GM19043 (cell line): ENCODE measurements around the gene FAM111A.

Experiments
- ATAC-seq: cut with Tn5 transposase; IDR thresholded peaks from one replicate; pipeline ENCODE4 v1.9.1; 2021; ENCODE audit warnings: low read depth; ENCODE audit not compliant: unreplicated experiment

FAM111A gene

DNA sequence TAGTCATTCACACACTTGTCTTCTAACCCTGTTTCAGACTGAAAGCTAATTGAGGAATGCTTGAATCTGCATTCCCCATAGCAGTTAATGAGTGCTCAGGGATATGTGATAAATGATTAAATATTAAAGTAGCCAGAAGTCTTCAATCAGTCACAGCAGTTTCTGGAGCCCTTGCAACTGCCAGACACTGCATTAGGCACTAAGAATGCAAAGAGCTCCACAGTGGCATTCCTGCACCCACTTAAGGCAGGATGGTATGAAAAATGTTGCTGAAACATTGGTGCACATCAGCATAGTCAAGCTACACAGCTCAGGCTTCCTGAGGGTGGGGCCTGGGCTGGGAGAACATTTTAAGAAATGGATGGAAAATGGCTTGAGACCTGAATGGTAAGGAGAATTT lies 35.7 kb downstream of the FAM111A start:
- ATAC-seq = no peak

DNA sequence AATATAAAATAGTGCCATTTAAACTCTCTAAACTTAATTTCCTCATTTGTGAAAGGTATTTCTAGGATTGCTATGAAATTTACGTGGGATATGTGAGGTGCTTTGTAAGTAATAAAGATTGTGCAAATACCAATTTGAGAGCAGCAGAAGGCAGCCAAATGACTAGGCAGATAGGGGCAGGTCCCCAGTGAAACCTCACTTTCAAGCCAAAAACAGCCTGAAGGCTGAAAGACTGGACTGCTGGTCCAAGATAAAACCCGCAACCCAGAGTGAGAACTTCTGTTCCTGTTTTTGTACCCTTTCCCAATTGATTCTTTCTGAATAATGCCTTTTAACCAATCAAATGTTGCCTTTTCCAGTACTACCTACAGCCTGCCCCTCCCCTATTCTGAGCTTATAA lies 36.5 kb downstream of the FAM111A start:
- ATAC-seq = no peak

DNA sequence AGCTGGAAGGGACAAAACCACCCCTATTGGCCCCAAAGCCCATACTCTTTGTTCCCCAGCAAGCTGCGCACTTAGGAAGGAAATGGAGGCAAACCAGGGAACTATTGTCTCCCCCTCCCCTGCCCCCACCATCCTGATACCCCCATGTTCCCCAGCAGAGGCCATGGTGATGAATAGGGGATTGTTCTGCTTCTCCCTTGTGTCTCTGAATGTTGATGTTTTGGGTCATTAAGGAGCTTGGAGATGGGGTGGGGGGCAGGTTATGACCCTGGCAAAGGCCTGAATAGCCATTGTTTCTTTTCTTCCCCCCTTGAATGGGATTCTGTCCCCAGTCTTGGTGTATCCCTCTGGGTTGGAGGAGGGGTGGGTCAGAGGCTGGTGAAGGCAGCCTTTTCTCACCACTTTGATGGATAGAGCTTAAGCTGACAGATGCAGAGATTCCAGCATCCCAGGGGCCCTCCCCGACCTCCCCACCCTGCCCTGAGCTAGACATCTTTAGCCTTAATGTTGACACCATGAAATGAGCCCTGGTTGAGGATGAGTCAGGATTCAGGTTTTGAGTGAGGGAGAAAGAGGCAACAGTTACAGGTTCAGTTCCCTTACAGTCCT lies 37.6 kb downstream of the FAM111A start:
- no peak for ATAC-seq

DNA sequence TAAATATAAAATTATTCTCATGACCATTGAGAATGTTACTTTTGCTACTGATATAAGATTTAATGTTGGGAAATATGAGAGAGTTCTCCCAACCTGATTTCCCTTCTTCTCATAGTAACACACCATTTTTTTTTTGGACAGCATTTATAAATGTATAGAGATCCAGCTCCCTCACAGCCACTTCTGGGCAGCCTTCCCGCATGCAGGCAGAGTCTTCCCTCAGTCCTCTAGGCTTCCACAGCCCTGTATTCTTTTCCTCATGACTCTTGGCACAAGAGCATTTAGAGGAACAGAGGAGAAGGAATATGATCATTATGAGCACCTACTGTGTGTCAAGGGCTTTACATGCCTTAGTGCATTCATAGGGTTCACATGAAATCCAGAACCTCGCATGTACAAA lies 38.3 kb downstream of the FAM111A start:
- no peak for ATAC-seq

DNA sequence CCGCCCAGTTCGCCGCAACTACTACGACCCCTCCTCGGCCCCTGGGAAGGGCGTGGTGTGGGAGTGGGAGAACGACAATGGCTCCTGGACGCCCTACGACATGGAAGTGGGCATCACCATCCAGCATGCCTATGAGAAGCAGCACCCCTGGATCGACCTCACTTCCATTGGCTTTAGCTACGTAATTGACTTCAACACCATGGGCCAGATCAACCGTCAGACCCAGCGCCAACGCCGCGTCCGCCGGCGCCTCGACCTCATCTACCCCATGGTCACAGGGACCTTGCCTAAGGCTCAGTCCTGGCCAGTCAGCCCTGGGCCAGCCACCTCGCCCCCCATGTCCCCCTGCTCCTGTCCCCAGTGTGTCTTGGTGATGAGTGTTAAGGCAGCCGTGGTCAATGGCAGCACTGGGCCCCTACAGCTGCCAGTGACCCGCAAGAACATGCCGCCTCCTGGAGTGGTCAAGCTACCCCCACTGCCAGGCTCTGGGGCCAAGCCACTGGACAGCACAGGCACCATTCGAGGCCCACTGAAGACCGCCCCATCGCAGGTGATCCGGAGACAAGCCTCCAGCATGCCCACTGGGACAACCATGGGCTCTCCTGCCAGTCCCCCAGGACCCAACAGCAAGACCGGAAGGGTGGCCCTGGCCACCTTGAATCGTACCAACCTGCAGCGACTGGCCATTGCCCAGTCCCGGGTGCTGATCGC lies 39.2 kb downstream of the FAM111A start:
- ATAC-seq = no peak

DNA sequence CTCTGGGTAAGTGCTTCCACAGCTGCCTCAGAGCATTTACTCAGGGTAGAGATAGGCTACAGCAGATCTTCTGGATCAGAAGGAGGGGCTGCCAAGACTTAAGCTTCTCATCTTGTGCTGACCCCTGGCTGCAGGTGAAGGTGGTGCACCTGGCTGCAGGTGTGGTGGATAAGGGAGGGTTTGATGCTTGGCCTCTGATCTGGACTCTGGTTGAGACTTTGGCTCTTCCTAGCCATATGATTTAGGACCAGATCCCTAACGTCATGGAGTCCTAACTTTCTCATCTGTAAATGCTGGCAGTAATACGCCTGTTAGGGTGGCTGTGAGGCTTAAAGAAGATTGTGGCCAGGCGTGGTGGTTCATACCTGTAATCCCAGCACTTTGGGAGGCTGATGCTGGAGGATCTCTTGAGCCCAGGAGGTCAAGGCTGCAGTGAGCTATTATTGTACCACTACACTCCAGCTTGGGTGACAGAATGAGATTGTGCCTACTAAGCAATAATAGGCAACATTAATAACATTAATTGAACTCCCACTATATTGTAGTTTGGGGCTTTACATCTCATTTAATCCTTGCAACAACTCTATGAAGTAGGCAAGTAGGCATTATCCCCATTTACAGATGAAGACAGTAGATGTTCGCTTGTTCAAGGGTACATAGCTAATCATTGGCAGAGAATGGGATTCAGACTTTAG lies 39.9 kb downstream of the FAM111A start:
- ATAC-seq = no peak

DNA sequence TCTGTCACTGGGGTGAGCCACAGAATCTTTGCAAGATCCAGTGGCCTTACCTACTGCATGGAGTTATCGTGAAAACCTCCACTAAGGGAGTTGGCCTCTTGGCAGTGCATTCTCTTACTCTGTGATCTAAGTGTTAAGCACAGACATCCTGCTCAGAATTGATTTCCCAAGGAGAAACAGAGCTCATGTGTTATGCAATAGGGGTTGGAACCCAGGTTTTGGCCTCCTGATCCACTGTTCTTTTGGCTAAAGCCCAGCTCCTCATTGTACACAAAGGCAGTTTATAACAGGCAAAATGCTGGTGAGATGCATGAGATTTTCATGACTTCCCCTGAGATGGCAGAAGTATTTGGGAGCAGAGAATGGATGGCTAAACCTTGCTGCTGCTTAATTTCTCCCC lies 41.1 kb downstream of the FAM111A start:
- ATAC-seq = no peak

DNA sequence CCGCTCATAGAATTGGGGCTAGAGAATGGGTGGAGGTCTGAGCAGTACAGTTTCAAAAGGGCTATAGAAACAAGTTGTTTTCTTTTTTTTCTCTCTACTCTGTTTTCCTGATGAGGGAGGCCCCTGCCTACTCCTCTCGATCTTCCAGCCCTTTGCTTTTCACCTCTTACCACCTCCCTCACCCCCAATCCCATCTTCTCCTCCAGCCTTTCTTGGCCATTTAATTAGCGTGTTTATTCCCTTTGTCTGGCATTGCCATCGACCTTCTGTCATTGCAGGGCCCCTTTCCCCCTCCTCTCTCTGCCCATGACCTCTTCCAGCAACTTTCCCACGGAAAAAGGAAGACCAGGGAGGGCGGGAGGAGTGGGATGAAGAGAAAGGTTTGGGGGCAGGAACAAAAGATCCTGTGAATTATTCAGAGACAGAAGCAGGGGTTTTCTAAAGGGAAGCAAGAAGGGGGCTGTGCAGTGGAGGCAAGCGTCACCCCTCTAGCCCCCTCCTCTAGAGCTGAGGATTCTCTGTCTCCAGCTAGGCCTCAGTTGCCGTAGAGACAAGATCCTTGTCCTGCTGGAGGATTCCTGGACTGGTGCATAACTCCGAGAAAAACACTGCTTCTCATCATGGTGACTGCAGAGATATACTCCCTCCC lies 42.2 kb downstream of the FAM111A start:
- ATAC-seq = no peak

DNA sequence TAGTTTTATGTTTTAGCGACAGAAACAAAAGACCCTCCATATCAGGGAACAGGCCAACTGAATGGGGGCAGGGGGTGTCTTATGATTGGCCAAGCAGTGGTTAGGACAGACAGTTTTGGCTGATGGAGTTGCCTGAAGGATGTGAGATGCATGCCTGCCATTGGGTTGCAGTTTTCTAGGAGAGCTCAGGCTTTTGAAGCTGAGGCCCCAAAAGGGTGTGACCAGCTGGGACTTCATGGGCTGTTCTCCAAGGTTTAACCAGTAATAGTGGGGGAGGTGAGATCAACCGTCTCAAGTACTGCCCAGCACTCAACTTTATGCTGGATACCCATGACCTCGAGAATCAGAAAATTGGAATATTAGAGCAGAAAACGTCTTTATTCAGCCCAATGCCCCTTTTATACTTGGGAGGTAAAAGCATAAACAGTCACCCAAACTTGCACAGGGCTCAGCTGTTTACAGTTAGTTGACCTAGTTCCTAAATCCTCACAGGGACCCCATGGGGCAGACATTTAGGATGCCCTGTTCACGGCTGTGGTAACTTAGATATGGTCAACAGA lies 42.8 kb downstream of the FAM111A start:
- no peak for ATAC-seq

DNA sequence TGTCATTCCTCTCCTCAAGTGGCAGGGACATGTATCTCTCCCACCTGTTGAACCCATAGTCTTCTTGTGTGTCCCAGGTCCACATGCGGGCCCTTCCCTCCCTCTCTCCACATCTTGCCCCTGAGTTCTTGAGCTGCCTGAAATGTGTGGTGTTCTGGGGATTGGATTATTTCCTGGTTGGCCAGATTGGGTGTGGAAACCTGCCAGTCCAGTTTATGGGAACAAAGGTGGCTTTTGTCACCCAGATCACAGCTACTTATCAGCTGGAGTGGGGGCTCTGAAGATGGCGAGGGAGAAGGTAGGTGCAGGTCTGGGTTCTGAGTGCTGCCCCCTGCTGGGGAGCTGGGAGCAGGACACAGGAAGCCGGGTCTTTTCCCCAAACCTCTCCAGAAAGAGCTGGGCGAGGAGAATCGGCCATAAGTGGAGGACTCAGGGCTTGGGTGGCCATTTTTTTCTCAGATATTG lies 43.5 kb downstream of the FAM111A start:
- peak; percentile 71 for ATAC-seq

DNA sequence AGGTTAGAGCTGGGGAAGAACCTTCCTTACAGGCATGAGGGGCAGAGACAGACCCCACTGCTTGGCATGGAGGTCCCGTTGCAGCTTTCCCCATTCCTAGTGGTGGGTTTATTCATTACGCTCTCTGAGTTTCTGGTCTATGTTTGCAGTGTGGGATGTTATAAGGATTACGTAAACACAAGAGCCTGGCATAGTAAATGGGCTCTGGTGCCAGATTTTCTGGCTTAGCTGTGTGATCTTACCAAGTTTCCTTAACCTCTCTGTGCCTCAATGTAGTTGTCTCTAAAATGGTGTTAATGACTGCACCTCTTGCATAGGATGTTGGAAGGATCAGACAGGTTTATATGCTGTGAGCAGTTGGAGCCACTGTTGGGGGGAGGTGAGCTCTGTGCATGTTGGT lies 44.4 kb downstream of the FAM111A start:
- no peak for ATAC-seq

DNA sequence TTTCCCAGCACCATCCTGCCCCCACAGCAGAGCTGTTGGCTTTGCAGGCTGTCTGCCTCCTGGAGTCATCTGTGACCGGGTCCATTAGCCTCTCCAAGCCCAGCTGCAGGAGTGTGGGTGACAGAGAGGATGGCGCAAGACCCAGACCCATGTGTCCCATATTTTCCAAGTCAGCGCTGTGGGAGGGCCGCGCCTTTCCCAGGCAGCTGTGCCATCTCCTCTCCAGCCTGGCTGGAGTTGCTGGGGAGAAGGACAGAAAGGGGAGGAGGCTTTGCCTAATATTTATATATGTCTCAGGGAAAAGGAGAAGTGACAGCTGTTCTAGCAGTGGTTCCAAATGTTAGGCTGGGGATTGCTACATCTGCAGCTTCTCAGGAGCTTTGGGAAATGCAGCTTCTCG lies 44.9 kb downstream of the FAM111A start:
- ATAC-seq = no peak

DNA sequence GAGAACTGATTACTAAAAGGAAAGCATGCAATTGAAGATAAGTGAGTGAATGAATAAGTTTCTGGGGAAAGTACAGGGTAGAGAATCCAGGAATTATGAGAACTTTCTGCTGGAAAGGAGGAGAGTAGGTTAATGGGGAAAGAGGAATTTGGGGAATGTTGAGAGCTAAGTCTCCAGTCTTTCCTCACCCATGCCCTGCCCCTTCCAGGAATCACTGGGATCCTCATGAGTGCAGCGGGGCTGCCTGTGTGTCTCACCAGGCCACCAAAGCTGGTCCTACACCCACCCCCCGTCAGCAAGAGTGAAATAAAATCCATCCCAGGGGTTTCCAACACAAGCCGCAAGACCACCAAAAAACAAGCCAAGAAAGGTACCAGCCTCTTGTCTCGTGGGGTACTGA lies 46.3 kb downstream of the FAM111A start:
- no peak for ATAC-seq

DNA sequence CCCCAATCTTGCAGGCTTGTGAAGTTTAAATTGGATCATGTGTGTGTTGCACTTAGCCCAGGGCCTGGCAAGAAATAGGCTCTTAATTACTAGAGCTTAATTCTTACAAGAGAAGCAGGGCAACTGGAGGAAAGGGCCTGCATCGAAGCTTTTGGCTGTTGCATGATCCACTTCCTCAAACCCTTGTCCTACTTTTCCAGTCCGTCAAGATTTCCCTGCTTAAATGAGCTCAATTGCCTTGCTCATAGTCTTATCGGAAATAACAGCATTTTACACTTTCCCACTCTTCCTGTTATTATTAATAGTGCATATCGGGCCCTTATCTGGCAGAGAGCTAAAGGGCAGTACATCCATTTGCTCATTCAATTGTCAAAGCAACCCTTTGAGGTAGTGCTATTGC lies 47.3 kb downstream of the FAM111A start:
- ATAC-seq = no peak

DNA sequence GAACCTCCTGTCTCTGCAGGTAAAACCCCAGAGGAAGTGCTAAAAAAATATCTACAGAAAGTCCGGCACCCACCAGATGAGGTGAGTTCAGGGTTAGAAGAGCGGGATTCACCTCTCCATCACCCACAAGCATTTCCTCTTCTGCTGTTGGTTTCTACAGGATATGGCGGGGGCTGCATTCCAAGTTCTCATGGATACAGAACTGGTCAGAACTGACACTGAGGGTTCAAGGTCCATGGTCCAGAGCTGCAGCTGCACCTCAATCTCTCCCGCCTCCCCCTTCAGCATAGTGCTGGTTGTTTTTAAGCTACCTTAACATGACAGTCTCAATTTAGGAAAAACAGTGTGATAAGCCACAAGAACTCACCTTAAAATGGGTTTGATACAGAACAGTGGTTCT lies 48.4 kb downstream of the FAM111A start:
- ATAC-seq = no peak

DNA sequence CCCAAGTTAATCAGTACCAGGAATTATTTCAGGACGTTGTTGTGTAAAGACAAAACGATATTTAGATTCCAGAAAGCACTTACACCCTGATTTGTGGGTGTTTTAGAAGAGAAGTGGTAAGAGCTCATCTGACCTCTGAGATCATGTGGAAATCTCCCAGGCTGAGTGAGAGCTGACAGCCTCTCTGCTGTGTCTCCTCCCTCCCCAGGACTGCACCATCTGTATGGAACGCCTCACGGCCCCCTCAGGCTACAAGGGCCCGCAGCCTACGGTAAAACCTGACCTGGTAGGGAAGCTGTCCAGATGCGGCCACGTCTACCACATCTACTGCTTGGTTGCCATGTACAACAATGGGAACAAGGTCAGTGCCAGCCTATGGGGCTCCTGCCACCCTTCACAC lies 49.2 kb downstream of the FAM111A start:
- ATAC-seq = no peak

DNA sequence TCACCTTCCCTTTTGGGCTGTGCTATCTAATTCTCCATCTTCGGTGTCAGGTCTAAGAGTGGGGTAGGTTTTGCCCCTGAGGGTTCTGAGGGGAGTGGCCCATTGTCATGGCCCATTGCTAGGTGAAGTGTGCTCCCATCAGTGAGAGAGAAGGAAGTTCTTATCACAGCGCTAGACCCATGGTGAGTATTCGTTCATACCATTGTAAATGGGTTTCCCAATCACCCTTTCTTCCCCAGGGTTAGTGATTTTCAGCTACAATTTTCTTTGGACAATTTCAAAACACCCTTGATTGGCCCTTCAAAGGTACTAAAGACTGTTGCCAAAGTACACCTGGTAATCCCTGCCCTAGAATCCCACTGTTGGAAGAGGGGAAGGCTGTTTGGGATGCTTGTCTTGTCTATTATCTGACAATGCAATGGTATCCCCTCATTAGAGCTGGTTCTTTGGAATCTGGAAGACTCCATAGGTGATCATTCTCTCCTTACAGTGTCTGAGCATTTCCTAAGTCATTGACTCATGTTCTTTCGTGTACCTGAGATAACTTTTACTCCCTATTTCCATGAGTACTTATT lies 49.9 kb downstream of the FAM111A start:
- no peak for ATAC-seq

DNA sequence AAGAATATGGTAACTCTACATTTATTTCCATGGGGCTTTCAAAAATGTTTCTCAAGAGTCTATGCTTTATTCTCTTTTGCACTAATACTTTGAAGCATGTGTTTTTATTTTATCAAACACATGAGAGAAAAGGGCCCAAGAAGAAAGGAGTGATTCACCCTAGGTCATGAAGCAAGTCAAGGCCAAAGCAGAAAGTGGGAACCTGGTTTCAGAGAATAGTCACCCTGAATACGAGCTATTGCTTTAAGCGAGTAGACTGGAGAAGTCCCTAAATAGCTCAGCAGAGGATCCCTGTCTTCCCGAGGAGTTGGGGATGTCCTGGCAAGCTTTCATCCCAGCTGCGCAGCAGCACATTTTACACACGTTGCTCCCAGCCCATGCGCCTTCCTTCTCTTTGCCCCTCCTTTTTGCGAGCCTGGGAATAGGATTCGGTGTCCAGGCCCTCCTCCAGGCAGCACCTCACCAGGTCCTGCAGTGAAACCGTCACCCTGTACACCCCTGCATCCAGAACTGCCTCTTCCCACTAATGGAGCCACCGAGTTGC lies 51.0 kb downstream of the FAM111A start:
- no peak for ATAC-seq

DNA sequence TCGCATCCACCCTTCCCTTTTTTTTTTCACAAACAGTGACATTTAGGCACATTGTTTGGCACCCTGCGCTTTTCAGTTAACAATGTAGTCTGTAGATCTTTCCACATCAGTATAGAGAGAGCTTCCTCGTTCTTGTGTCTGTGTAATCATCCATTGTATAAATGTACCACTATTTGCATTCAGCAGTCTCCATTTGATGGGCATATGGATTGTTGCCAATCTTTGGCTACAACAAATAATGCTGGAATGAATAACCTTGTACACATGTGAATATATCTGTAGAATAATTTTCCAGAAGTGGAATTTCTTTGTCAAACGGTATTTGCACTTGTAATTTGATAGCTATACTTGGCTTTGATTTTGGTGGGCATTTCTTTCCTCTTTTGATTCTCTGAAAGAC lies 52.9 kb downstream of the FAM111A start:
- ATAC-seq = no peak

DNA sequence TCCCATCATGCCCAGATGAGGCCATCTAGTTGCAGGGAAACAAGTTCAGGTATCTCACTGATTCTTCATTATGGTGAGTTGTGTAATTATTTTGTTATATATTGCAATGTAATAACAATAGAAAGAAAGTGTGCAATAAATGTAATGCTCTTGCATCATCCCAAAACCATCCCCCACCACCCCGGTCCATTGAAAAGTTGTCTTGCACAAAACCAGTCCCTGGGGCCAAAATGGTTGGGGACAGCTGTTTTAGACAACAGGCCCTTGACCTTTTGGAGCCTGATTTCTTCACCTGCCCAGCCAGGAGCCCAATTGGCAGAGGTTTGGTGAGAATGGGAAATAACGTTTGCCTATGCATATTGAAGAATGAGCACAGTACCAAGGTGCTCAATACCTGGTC lies 54.1 kb downstream of the FAM111A start:
- ATAC-seq = no peak

DNA sequence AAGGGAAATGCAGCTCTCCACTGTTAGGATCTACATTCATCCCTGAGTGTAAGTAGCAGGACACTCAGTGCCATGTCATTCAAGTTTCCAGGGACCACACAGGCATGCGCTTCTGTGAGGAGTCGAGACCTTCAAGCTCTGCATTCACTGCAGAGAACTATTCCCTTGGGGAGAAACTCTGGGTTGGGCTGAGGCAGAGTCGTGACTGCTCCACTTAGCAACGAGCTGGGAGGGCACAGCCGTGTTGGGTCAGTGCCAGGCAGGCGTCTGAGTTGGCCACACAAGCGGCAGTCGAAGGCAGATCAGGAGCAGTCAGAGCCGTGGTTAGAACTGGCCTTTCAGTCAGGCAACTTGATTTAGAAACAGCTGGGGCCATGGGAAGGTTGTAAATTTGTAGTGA lies 55.3 kb downstream of the FAM111A start:
- ATAC-seq = no peak
